K562 (cell line): ENCODE measurements around the gene USP12. TPM values are rescaled to one million over a fixed set of nuclear protein-coding genes. Genes with fewer than 3 reads are reported as not detected.

ENCODE experiments used
- ATAC-seq: fragments of 200-7000 bp; cut with Tn5 transposase; 3 replicates; pipeline ENCODE4 v1.9.1; 2020; ENCODE audit warnings: moderate library complexity
- BruUV-seq: library from RNA; stranded (reverse); fragments of 400-500 nt; replicated peaks from 2 replicates; lab custom pipeline; 2021; lab: Mats Ljungman, UMichigan
- CTCF ChIA-PET: fragments of 300-600 bp; formaldehyde crosslinking; extraction: SDS; loops from one replicate; lab custom pipeline; 2021; ENCODE audit warnings: low intra/inter-chr PET ratio; lab: Yijun Ruan, JAX
- POLR2A ChIA-PET: fragments of 300-600, 350-650 bp; sonication (Branson Sonifier 250); formaldehyde crosslinking; extraction: SDS; loops from one replicate; lab custom pipeline; 2021; ENCODE audit warnings: antibody characterized with exemption, inconsistent platforms; lab: Yijun Ruan, JAX
- DNase-seq, 4 experiments: peaks; one replicate each; pipeline versions ENCODE4 v3.0.0 to v3.0.0-alpha.2; 2011 to 2018; ENCODE audit warnings: low spot score in 3 of 4, mixed read lengths in 3 of 4; ENCODE audit errors: extremely low read depth in 1 of 4
- FAIRE-seq: peaks from 2 replicates; lab custom pipeline; 2011; peaks lifted over from hg19 to GRCh38; lab: Jason Lieb, UNC
- H2AFZ ChIP-seq: 2 replicates; pipeline ENCODE4 v1.6.0; 2011; ENCODE audit warnings: low read depth, low read length, control low read depth, inconsistent platforms
- H3K27ac ChIP-seq: fragments of 200-600 bp; 3 replicates; pipeline ENCODE4 v1.8.0; 2011; ENCODE audit warnings: low read depth, mild to moderate bottlenecking, control low read depth, inconsistent platforms, low read length, moderate library complexity, mixed read lengths; ENCODE audit errors: extremely low read depth
- H3K27me3 ChIP-seq, 2 experiments: fragments of 300-600 bp in 1 of 2; 2 replicates in 1 of 2; 3 replicates in 1 of 2; pipeline versions ENCODE4 v1.6.0 to v1.8.0; 2011; ENCODE audit warnings: inconsistent platforms in 2 of 2, low read length in 2 of 2, mild to moderate bottlenecking in 1 of 2, mixed read lengths in 1 of 2, moderate library complexity in 1 of 2; ENCODE audit not compliant: control insufficient read depth in 2 of 2, insufficient read depth in 2 of 2
- H3K36me3 ChIP-seq: fragments of 300-600 bp; 3 replicates; pipeline ENCODE4 v1.8.0; 2011; ENCODE audit warnings: mild to moderate bottlenecking, low read length, inconsistent platforms; ENCODE audit not compliant: control insufficient read depth, insufficient read depth
- H3K4me1 ChIP-seq, 2 experiments: fragments of 200-600 bp in 1 of 2; replicated peaks in 1 of 2; 2 replicates in 1 of 2; 3 replicates in 1 of 2; pipeline versions ENCODE4 v1.5.1 to v1.8.0; 2011; ENCODE audit warnings: inconsistent platforms in 2 of 2, low read length in 2 of 2, mild to moderate bottlenecking in 1 of 2, mixed read lengths in 1 of 2, moderate library complexity in 1 of 2; ENCODE audit not compliant: control insufficient read depth in 2 of 2, insufficient read depth in 2 of 2
- H3K4me2 ChIP-seq: 2 replicates; pipeline ENCODE4 v1.6.1; 2011; ENCODE audit warnings: low read length, control low read depth, inconsistent platforms, mixed read lengths; ENCODE audit not compliant: insufficient read depth
- H3K4me3 ChIP-seq: fragments of 200-600 bp; sonication (generic), shearing (Covaris generic); 2 replicates; pipeline ENCODE4 v1.5.1; 2016; ENCODE audit warnings: control low read depth, inconsistent platforms
- H3K79me2 ChIP-seq: fragments of 200-600 bp; 3 replicates; pipeline ENCODE4 v1.8.0; 2011; ENCODE audit warnings: low read length, inconsistent platforms; ENCODE audit not compliant: control insufficient read depth, insufficient read depth
- H3K9ac ChIP-seq, 2 experiments: 2 replicates each; pipeline versions ENCODE4 v1.6.0 to v1.6.1; 2011; ENCODE audit warnings: low read depth in 2 of 2, low read length in 2 of 2, control low read depth in 1 of 2, inconsistent platforms in 1 of 2, mild to moderate bottlenecking in 1 of 2, mixed read lengths in 1 of 2; ENCODE audit not compliant: insufficient read depth in 1 of 2
- H3K9me1 ChIP-seq: one replicate; pipeline ENCODE4 v1.6.0; 2011; ENCODE audit warnings: inconsistent platforms, mild to moderate bottlenecking, low read length, moderate library complexity; ENCODE audit not compliant: control insufficient read depth, insufficient read depth
- H3K9me3 ChIP-seq: replicated peaks from 2 replicates; pipeline ENCODE4 v1.5.1; 2011; ENCODE audit warnings: low read depth, low read length, inconsistent platforms; ENCODE audit not compliant: control insufficient read depth, insufficient read depth
- H4K20me1 ChIP-seq: replicated peaks from 2 replicates; pipeline ENCODE4 v1.6.1; 2011; ENCODE audit warnings: low read length, inconsistent platforms, mixed read lengths; ENCODE audit not compliant: control insufficient read depth, insufficient read depth
- ARID2 ChIP-seq: fragments of 450-650 bp; IDR thresholded peaks from 2 replicates; pipeline ENCODE4 v1.6.1; 2017; ENCODE audit warnings: antibody characterized with exemption, mild to moderate bottlenecking
- ASH1L ChIP-seq: fragments of 450-650 bp; IDR thresholded peaks from 2 replicates; pipeline ENCODE4 v1.6.1; 2018; ENCODE audit warnings: borderline replicate concordance, mild to moderate bottlenecking, low read depth; ENCODE audit not compliant: partially characterized antibody
- FIP1L1 ChIP-seq: fragments of 200-400 bp; formaldehyde crosslinking; IDR thresholded peaks from 2 replicates; pipeline ENCODE4 v1.6.1; 2018; ENCODE audit warnings: mild to moderate bottlenecking, low read depth, low read length; ENCODE audit not compliant: poor library complexity, severe bottlenecking
- MYNN ChIP-seq, 2 experiments: sonication (generic); formaldehyde crosslinking in 1 of 2; IDR thresholded peaks; 2 replicates each; pipeline versions ENCODE4 v1.5.0 to v1.6.1; 2016 to 2020; ENCODE audit warnings: antibody characterized with exemption in 1 of 2, missing genetic modification reagents in 1 of 2
- PHB ChIP-seq: fragments of 250-450 bp; sonication (Bioruptor Pico); IDR thresholded peaks from 2 replicates; pipeline ENCODE4 v1.5.0; 2021
- ZC3H11A ChIP-seq: IDR thresholded peaks from 2 replicates; pipeline ENCODE4 v1.6.1; 2012; ENCODE audit warnings: low read depth, low read length, improper control_type of control experiment
- WGBS: fragments of 100-300 bp; shearing (Covaris generic); methylation state at CpG from one replicate; pipeline ENCODE4 v1.1.6; 2016; ENCODE audit warnings: low coverage, mixed read lengths; ENCODE audit not compliant: insufficient coverage; ENCODE audit errors: missing lambda C conversion rate; 5-methylcytosine and 5-hydroxymethylcytosine counted together
- in situ Hi-C: fragments of 300-500 bp; cut with MboI; formaldehyde crosslinking; loops from 4 replicates; pipeline ENCODE4 v1.15.0; 2018; ENCODE audit warnings: inconsistent platforms, mixed read lengths
- intact Hi-C: fragments of 100-400 bp; cut with micrococcal nuclease; formaldehyde crosslinking; loops from 2 replicates; pipeline ENCODE4 v1.14.2; 2022
- polyA plus RNA-seq, 8 experiments: library from polyadenylated mRNA; depleted of rRNA in 4 of 8; stranded (reverse) in 5 of 8; unstranded in 3 of 8; fragments of >200 nt; fragmentation: Nextera tagmentation in 2 of 8; fragmentation: Illumina TruSeq in 1 of 8; extraction: Ambion mirVana in 2 of 8; extraction: Trizol in 1 of 8; gene quantifications; 2 replicates each; pipeline versions ENCODE4 v1.2.1 to v1.2.3, GENCODE V29; 2011 to 2014; ENCODE audit warnings: inconsistent platforms in 1 of 8, missing spikeins in 1 of 8
- total RNA-seq, 7 experiments: library from RNA; depleted of rRNA in 6 of 7; stranded (reverse); fragments of >200 nt in 6 of 7; fragmentation: Illumina TruSeq in 2 of 7; extraction: Trizol in 2 of 7; gene quantifications; 2 replicates each; pipeline versions ENCODE4 v1.2.1 to v1.2.3, GENCODE V29; 2011 to 2021; ENCODE audit warnings: low replicate concordance in 1 of 7
- TF ChIP-seq, protein P1 (sequence below): fragments of 150-350 bp; conservative IDR thresholded peaks from 2 replicates; pipeline ENCODE4 v1.6.1; 2014; ENCODE audit warnings: low read length
- TF ChIP-seq, protein P2 (sequence below): IDR thresholded peaks from 2 replicates; pipeline ENCODE4 v1.6.1; 2011; ENCODE audit warnings: borderline replicate concordance, low read depth, mild to moderate bottlenecking, moderate library complexity, low read length; ENCODE audit not compliant: insufficient read depth, poor library complexity, severe bottlenecking

Gene USP12
- total and polyA plus RNA-seq, 9 of the 15 experiments (the other 6 are each of a cell fraction or from before 2014, with no cell fraction given): 1.8 to 20.5 (median 13.3) TPM

- TF ChIP-seq, protein P1, sequence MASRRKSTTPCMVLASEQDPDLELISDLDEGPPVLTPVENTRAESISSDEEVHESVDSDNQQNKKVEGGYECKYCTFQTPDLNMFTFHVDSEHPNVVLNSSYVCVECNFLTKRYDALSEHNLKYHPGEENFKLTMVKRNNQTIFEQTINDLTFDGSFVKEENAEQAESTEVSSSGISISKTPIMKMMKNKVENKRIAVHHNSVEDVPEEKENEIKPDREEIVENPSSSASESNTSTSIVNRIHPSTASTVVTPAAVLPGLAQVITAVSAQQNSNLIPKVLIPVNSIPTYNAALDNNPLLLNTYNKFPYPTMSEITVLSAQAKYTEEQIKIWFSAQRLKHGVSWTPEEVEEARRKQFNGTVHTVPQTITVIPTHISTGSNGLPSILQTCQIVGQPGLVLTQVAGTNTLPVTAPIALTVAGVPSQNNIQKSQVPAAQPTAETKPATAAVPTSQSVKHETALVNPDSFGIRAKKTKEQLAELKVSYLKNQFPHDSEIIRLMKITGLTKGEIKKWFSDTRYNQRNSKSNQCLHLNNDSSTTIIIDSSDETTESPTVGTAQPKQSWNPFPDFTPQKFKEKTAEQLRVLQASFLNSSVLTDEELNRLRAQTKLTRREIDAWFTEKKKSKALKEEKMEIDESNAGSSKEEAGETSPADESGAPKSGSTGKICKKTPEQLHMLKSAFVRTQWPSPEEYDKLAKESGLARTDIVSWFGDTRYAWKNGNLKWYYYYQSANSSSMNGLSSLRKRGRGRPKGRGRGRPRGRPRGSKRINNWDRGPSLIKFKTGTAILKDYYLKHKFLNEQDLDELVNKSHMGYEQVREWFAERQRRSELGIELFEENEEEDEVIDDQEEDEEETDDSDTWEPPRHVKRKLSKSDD: no peak
- no peak for TF ChIP-seq FIP1L1
- no peak for TF ChIP-seq ZC3H11A
- no peak for TF ChIP-seq PHB (CRISPR knock-in tag)
- TF ChIP-seq ASH1L: no peak
Measured at GRCh38 chr13:27140060-27140459, 31.6 kb downstream of the USP12 start (continued).

DNA sequence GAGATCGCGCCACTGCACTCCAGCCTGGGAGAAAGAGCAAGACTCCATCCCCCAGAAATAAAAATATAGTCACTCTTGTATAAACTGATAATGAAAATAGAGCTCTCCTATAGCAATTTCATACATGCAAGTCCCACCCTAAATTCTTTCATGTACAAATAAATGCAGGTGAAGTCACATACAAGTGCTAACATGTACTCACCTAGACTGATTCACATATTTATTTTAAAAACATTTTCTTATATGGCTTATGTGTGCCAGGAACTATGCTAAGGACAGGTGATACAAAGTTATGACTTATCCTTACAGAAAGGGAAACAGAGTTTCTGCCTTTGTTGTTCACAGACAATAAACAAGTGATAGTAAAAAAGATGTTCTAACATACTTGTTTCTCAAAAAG is 32.0 kb downstream of the USP12 start:
- Histone ChIP-seq H3K4me3 (no peak overlapping the region), H3K27ac (no peak overlapping the region), H3K36me3 (no peaks in the 10 kb centered on the region), H3K4me2 (no peak overlapping the region), H3K4me1 (peaks cover 18% of the 10 kb centered on the region in 2 experiments; a peak in 4 of 5 replicates), H3K79me2 (peaks cover 91% of the 10 kb centered on the region), H3K9ac (no peak overlapping the region), H3K27me3 (no peaks in the 10 kb centered on the region), H3K9me3 (no peaks in the 10 kb centered on the region), H4K20me1 (no peaks in the 10 kb centered on the region; the same call in 1 of the 2 replicates), H2AFZ (no peak overlapping the region), H3K9me1 (no peaks in the 10 kb centered on the region)
- no peak for ATAC-seq
- no CpG with 5 or more reads among the region's 2 CpGs for WGBS
- TF ChIP-seq ARID2: no peak
- TF ChIP-seq, protein P2, sequence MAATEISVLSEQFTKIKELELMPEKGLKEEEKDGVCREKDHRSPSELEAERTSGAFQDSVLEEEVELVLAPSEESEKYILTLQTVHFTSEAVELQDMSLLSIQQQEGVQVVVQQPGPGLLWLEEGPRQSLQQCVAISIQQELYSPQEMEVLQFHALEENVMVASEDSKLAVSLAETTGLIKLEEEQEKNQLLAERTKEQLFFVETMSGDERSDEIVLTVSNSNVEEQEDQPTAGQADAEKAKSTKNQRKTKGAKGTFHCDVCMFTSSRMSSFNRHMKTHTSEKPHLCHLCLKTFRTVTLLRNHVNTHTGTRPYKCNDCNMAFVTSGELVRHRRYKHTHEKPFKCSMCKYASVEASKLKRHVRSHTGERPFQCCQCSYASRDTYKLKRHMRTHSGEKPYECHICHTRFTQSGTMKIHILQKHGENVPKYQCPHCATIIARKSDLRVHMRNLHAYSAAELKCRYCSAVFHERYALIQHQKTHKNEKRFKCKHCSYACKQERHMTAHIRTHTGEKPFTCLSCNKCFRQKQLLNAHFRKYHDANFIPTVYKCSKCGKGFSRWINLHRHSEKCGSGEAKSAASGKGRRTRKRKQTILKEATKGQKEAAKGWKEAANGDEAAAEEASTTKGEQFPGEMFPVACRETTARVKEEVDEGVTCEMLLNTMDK: no peak
- no peak for TF ChIP-seq MYNN (IDR thresholded peaks at IDR 0.05)
- no peak for TF ChIP-seq MYNN (CRISPR knock-in tag; IDR thresholded peaks at IDR 0.05)
- ChIA-PET CTCF (no interaction called here), POLR2A (interaction anchor here (0.9 kb wide), 1 partner anchor 11 kb away, joined by 3 read pairs; no protein-coding TSS in a partner anchor)
- in situ Hi-C loops (no loop called here), intact Hi-C loops (no loop called here)
- no TSS peak for BruUV-seq
- no peak for FAIRE-seq
- no peak for DNase-seq
